ENCODE results near the gene DEFB123. TPM values are rescaled to one million over a fixed set of nuclear protein-coding genes. Genes with fewer than 3 reads are reported as not detected.

DEFB123 gene
- total and polyA plus RNA-seq, 4 donors = not detected

GRCh38 chr20:31497838-31498540 lies 57.6 kb downstream of the DEFB123 start:
- DNase-seq (ENCODE audit: low spot score) = no peak
- Histone ChIP-seq H3K27ac (ENCODE audit: low read depth in 1 of 2, low read length in 2 of 2) (no peak overlapping the region), H3K4me3 (ENCODE audit: low read depth in 1 of 3, low read length in 3 of 3) (no peak overlapping the region), H3K4me1 (ENCODE audit: control insufficient read depth in 4 of 4, insufficient read depth in 4 of 4, low read length in 3 of 4) (peaks cover 0 to 2% (median 0%) of the 10 kb centered on the region in 4 donors), H3K27me3 (ENCODE audit: control insufficient read depth in 4 of 4, insufficient read depth in 4 of 4, low read length in 3 of 4) (peaks cover 0 to 4% (median 0%) of the 10 kb centered on the region in 4 donors), H3K9me3 (ENCODE audit: control insufficient read depth in 4 of 4, low read length in 3 of 4) (no peaks in the 10 kb centered on the region), H3K9ac (ENCODE audit: low read depth in 1 of 2, low read length in 2 of 2) (no peak overlapping the region), H3K36me3 (ENCODE audit: control insufficient read depth in 4 of 4, insufficient read depth in 3 of 4, low read depth in 1 of 4, low read length in 3 of 4) (no peaks in the 10 kb centered on the region)
- TF ChIP-seq GABPA (IDR thresholded peaks at IDR 0.05 in 1 of 2, conservative IDR thresholded peaks at IDR 0.05 in 1 of 2) = no peak
- no peak for TF ChIP-seq ZBTB33 (IDR thresholded peaks at IDR 0.05)
- TF ChIP-seq ATF3 (IDR thresholded peaks at IDR 0.05) = no peak
- TF ChIP-seq EGR1 (IDR thresholded peaks at IDR 0.05; ENCODE audit: low read depth in 2 of 2) = no peak
- TF ChIP-seq REST (IDR thresholded peaks at IDR 0.05) = no peak
- no peak for TF ChIP-seq HNF4G (IDR thresholded peaks at IDR 0.05)
- TF ChIP-seq RXRA (IDR thresholded peaks at IDR 0.05) = no peak
- TF ChIP-seq JUND (IDR thresholded peaks at IDR 0.05) = no peak
- TF ChIP-seq HNF4A (conservative IDR thresholded peaks at IDR 0.05) = no peak
- no peak for TF ChIP-seq NR2F2 (IDR thresholded peaks at IDR 0.05)
- no peak for TF ChIP-seq YY1 (IDR thresholded peaks at IDR 0.05)
- TF ChIP-seq SP1 (IDR thresholded peaks at IDR 0.05) = no peak
- no peak for TF ChIP-seq FOXA1 (IDR thresholded peaks at IDR 0.05)
- WGBS = 41% methylated on average over 6 of the region's 6 CpGs

Other genes starting within 250 kb of the DEFB123 start
- not detected for gene DEFB115, start 183.0 kb upstream of the DEFB123 start, total RNA-seq
- gene DEFB115, start 183.0 kb upstream of the DEFB123 start, polyA plus RNA-seq = not detected
- not detected for gene DEFB116, start 132.0 kb upstream of the DEFB123 start, total RNA-seq
- gene DEFB116, start 132.0 kb upstream of the DEFB123 start, polyA plus RNA-seq = not detected
- gene DEFB118, start 72.0 kb upstream of the DEFB123 start, total RNA-seq = not detected
- gene DEFB118, start 72.0 kb upstream of the DEFB123 start, polyA plus RNA-seq = not detected
- not detected for gene DEFB119, start 50.0 kb upstream of the DEFB123 start, total RNA-seq
- gene DEFB119, start 50.0 kb upstream of the DEFB123 start, polyA plus RNA-seq = not detected
- gene DEFB121, start 34.4 kb upstream of the DEFB123 start, total RNA-seq = not detected
- gene DEFB121, start 34.4 kb upstream of the DEFB123 start, polyA plus RNA-seq = not detected
- gene DEFB124, start 34.5 kb downstream of the DEFB123 start, total RNA-seq = not detected
- gene DEFB124, start 34.5 kb downstream of the DEFB123 start, polyA plus RNA-seq = not detected
- gene REM1, start 34.7 kb downstream of the DEFB123 start, total RNA-seq = under 1 TPM; 0.17 to 0.19 TPM
- gene REM1, start 34.7 kb downstream of the DEFB123 start, polyA plus RNA-seq = under 1 TPM; 0.24 to 0.46 TPM
- 10 to 100 TPM; 57.6 to 96.1 TPM for gene HM13, start 73.8 kb downstream of the DEFB123 start, total RNA-seq
- 100 to 1,000 TPM; 102 to 210 TPM for gene HM13, start 73.8 kb downstream of the DEFB123 start, polyA plus RNA-seq
- 100 to 1,000 TPM in 1 of 2 donors, 10 to 100 TPM in 1; 46.4 to 117 TPM for gene ID1, start 164.7 kb downstream of the DEFB123 start, total RNA-seq
- gene ID1, start 164.7 kb downstream of the DEFB123 start, polyA plus RNA-seq = 10 to 100 TPM; 33.9 to 96.1 TPM
- under 1 TPM in 1 of 2 donors, not detected in 1; 0.59 TPM for gene COX4I2, start 197.3 kb downstream of the DEFB123 start, total RNA-seq
- gene COX4I2, start 197.3 kb downstream of the DEFB123 start, polyA plus RNA-seq = under 1 TPM; 0.35 to 0.81 TPM